B cell (primary cell): Measurements from ENCODE around the gene SIRT4.

ENCODE experiments used
- EZH2 ChIP-seq: IDR thresholded peaks from 2 replicates; pipeline ENCODE4 v1.6.1; 2012; ENCODE audit warnings: borderline replicate concordance, low read depth, mild to moderate bottlenecking, moderate library complexity, low read length; ENCODE audit not compliant: insufficient read depth, poor library complexity, severe bottlenecking
- TF ChIP-seq, protein P1 (sequence below): fragments of 200-600 bp; IDR thresholded peaks from one replicate; pipeline ENCODE4 v1.8.0; 2022; ENCODE audit warnings: antibody characterized with exemption, mild to moderate bottlenecking

DNA sequence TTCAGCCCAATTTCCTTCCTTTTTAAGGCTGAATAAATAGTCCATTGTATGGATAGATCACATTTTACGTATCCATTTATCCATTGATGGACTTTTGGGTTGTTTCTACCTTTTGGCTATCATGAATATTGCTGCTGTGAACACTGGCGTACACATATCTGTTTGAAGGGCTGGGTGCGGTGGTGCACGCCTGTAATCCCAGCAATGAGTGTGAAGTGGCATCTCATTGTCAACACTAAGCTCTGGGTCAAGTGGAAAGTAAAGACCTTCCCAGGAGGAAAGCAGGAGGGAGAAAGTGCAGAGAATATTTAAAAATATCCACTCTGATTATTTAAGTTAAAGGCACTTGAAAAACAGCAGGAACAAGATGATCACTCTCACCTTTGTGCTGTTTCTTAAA lies 37.1 kb downstream of the SIRT4 start:
- no peak for TF ChIP-seq EZH2
- TF ChIP-seq, protein P1, sequence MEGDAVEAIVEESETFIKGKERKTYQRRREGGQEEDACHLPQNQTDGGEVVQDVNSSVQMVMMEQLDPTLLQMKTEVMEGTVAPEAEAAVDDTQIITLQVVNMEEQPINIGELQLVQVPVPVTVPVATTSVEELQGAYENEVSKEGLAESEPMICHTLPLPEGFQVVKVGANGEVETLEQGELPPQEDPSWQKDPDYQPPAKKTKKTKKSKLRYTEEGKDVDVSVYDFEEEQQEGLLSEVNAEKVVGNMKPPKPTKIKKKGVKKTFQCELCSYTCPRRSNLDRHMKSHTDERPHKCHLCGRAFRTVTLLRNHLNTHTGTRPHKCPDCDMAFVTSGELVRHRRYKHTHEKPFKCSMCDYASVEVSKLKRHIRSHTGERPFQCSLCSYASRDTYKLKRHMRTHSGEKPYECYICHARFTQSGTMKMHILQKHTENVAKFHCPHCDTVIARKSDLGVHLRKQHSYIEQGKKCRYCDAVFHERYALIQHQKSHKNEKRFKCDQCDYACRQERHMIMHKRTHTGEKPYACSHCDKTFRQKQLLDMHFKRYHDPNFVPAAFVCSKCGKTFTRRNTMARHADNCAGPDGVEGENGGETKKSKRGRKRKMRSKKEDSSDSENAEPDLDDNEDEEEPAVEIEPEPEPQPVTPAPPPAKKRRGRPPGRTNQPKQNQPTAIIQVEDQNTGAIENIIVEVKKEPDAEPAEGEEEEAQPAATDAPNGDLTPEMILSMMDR = no peak
